ENCODE measurements around the gene SYNJ1.
"Not testable (repeated sequence)": the region's sequence is repeated elsewhere in the genome, so short reads cannot be mapped to it uniquely, and the experiment has no call there.

Gene SYNJ1

GRCh38 chr21:32610940-32611339 lies 116.9 kb downstream of the SYNJ1 start:
- DNase-seq: not testable (repeated sequence)

- DNase-seq: no peak
Observed at GRCh38 chr21:32608851-32609250, 119.0 kb downstream of the SYNJ1 start.

GRCh38 chr21:32605469-32605868 lies 122.3 kb downstream of the SYNJ1 start:
- DNase-seq: no peak

- DNase-seq: peak; percentile 91 to 97
Observed at GRCh38 chr21:32604464-32604863, 123.3 kb downstream of the SYNJ1 start.

- DNase-seq: peak in 1 of 2 experiments; percentile 18
Observed at GRCh38 chr21:32603131-32603530, 124.7 kb downstream of the SYNJ1 start.

- peak in 1 of 2 experiments; percentile 17 for DNase-seq
Observed at GRCh38 chr21:32602099-32602498, 125.7 kb downstream of the SYNJ1 start.

GRCh38 chr21:32599526-32599925 lies 128.3 kb downstream of the SYNJ1 start:
- peak; percentile 61 to 87 for DNase-seq

GRCh38 chr21:32599091-32599490 lies 128.7 kb downstream of the SYNJ1 start:
- peak in 1 of 2 experiments; percentile 10 for DNase-seq

GRCh38 chr21:32597205-32597604 lies 130.6 kb downstream of the SYNJ1 start:
- no peak for DNase-seq

GRCh38 chr21:32595431-32595830 lies 132.4 kb downstream of the SYNJ1 start:
- no peak for DNase-seq

- no peak for DNase-seq
Observed at GRCh38 chr21:32593690-32594089, 134.1 kb downstream of the SYNJ1 start.

GRCh38 chr21:32592929-32593502 lies 134.8 kb downstream of the SYNJ1 start:
- DNase-seq: no peak

- no peak for DNase-seq
Observed at GRCh38 chr21:32590130-32590529, 137.7 kb downstream of the SYNJ1 start.

GRCh38 chr21:32587651-32588050 lies 140.2 kb downstream of the SYNJ1 start:
- DNase-seq: no peak

- DNase-seq: no peak
Observed at GRCh38 chr21:32587120-32587519, 140.7 kb downstream of the SYNJ1 start.

- DNase-seq: no peak
Observed at GRCh38 chr21:32585970-32586369, 141.8 kb downstream of the SYNJ1 start.

GRCh38 chr21:32585042-32585710 lies 142.6 kb downstream of the SYNJ1 start, which contains the start of gene TCP10L:
TSS of gene TCP10L (minus strand) at chr21:32585523. CDS start at chr21:32584304, 1,219 bp downstream.
- DNase-seq: no peak

GRCh38 chr21:32584472-32584871 lies 143.3 kb downstream of the SYNJ1 start:
- no peak for DNase-seq

- DNase-seq: no peak
Observed at GRCh38 chr21:32581732-32582131, 146.1 kb downstream of the SYNJ1 start.

GRCh38 chr21:32580949-32581348 lies 146.9 kb downstream of the SYNJ1 start:
- no peak for DNase-seq

Data from NCI-H524 (cell line).